HG03280 (cell line): ENCODE results near the gene HAUS8.

Experiments
- ATAC-seq: cut with Tn5 transposase; IDR thresholded peaks from one replicate; pipeline ENCODE4 v1.9.1; 2021; ENCODE audit warnings: mild to moderate bottlenecking, moderate library complexity; ENCODE audit not compliant: unreplicated experiment

HAUS8 gene

GRCh38 chr19:17075864-17076542 is 751 bp upstream of the HAUS8 start:
- ATAC-seq, result no peak

GRCh38 chr19:17074634-17075034 is 618 bp downstream of the HAUS8 start:
- ATAC-seq, result no peak

- ATAC-seq, result no peak
These were observed 1.2 kb downstream of the HAUS8 start for GRCh38 chr19:17073869-17074633.

GRCh38 chr19:17070912-17071311 is 4.3 kb downstream of the HAUS8 start:
- no peak for ATAC-seq

- no peak for ATAC-seq
These were observed 4.8 kb downstream of the HAUS8 start for GRCh38 chr19:17070421-17070820.

- no peak for ATAC-seq
These were observed 6.1 kb downstream of the HAUS8 start for GRCh38 chr19:17069193-17069592.

- no peak for ATAC-seq
These were observed 11.8 kb downstream of the HAUS8 start for GRCh38 chr19:17063428-17063827.

GRCh38 chr19:17061691-17062090 is 13.6 kb downstream of the HAUS8 start:
- ATAC-seq, result no peak

GRCh38 chr19:17061205-17061604 is 14.0 kb downstream of the HAUS8 start:
- no peak for ATAC-seq

- ATAC-seq, result no peak
These were observed 14.4 kb downstream of the HAUS8 start for GRCh38 chr19:17060802-17061201.

- ATAC-seq, result no peak
These were observed 17.0 kb downstream of the HAUS8 start for GRCh38 chr19:17058236-17058635.

- ATAC-seq, result no peak
These were observed 19.6 kb downstream of the HAUS8 start for GRCh38 chr19:17055636-17056035.

GRCh38 chr19:17054746-17055145 is 20.5 kb downstream of the HAUS8 start:
- ATAC-seq, result no peak

- no peak for ATAC-seq
These were observed 22.8 kb downstream of the HAUS8 start for GRCh38 chr19:17052439-17052838.

- no peak for ATAC-seq
These were observed 25.5 kb downstream of the HAUS8 start for GRCh38 chr19:17049711-17050280.

- no peak for ATAC-seq
These were observed 26.3 kb downstream of the HAUS8 start for GRCh38 chr19:17048885-17049453.

- ATAC-seq, result no peak
These were observed 29.2 kb downstream of the HAUS8 start for GRCh38 chr19:17045907-17046502.

GRCh38 chr19:17043744-17044143 is 31.5 kb downstream of the HAUS8 start:
- ATAC-seq, result no peak

GRCh38 chr19:17041976-17042375 is 33.3 kb downstream of the HAUS8 start:
- ATAC-seq, result no peak

- no peak for ATAC-seq
These were observed 37.2 kb downstream of the HAUS8 start for GRCh38 chr19:17037966-17038500.

- no peak for ATAC-seq
These were observed 38.1 kb downstream of the HAUS8 start for GRCh38 chr19:17037184-17037583.
